Thymus (tissue), 11 donors: ENCODE results near the gene LTBP3. TPM values are rescaled to one million over a fixed set of nuclear protein-coding genes. Genes with fewer than 3 reads are reported as not detected.

Source experiments
- DNase-seq, 9 donors: peaks; one replicate each; pipeline ENCODE4 v3.0.0-alpha.2; 2013; ENCODE audit warnings: low spot score in 9 of 9, low read depth in 6 of 9, missing footprints in 1 of 9
- H3K27ac ChIP-seq, 2 donors: one replicate each; pipeline ENCODE4 v1.5.1; 2013; ENCODE audit warnings: control low read depth in 1 of 2, low read depth in 1 of 2, low read length in 1 of 2, mild to moderate bottlenecking in 1 of 2, moderate library complexity in 1 of 2
- H3K27me3 ChIP-seq, 2 donors: one replicate each; pipeline ENCODE4 v1.5.1; 2013; ENCODE audit warnings: low read length in 1 of 2; ENCODE audit not compliant: control insufficient read depth in 2 of 2, insufficient read depth in 1 of 2
- H3K36me3 ChIP-seq, 2 donors: one replicate each; pipeline ENCODE4 v1.5.1; 2013; ENCODE audit warnings: low read length in 1 of 2, mild to moderate bottlenecking in 1 of 2, moderate library complexity in 1 of 2; ENCODE audit not compliant: control insufficient read depth in 2 of 2, insufficient read depth in 2 of 2
- H3K4me1 ChIP-seq, 2 donors: one replicate each; pipeline ENCODE4 v1.5.1; 2013; ENCODE audit warnings: low read length in 2 of 2; ENCODE audit not compliant: control insufficient read depth in 2 of 2, insufficient read depth in 2 of 2
- H3K4me3 ChIP-seq, 2 donors: one replicate each; pipeline ENCODE4 v1.5.1; 2013; ENCODE audit warnings: low read length in 2 of 2, control low read depth in 1 of 2, mild to moderate bottlenecking in 1 of 2
- H3K9me3 ChIP-seq, 2 donors: one replicate each; pipeline ENCODE4 v1.5.1; 2013; ENCODE audit warnings: low read length in 1 of 2, mild to moderate bottlenecking in 1 of 2; ENCODE audit not compliant: control insufficient read depth in 2 of 2, insufficient read depth in 1 of 2
- WGBS: extraction: QIAGEN DNeasy Blood & Tissue Kit; methylation state at CpG from one replicate; pipeline ENCODE4 v1.1.7; 2013; 5-methylcytosine and 5-hydroxymethylcytosine counted together
- polyA plus RNA-seq: library from polyadenylated mRNA; stranded (reverse); fragments of 200-250 nt; gene quantifications from one replicate; pipeline ENCODE4 v1.2.3, GENCODE V29; 2013
- total RNA-seq: library from RNA; stranded (reverse); fragments of 120-200 nt; gene quantifications from one replicate; pipeline ENCODE4 v1.2.4, GENCODE V29; 2013
- donor health status: healthy.

LTBP3 gene
- total and polyA plus RNA-seq, 2 donors: 13.3 to 64.6 TPM

GRCh38 chr11:65595543-65596281 is 37.6 kb upstream of the LTBP3 start, which contains the start of gene KCNK7:
Gene KCNK7 (minus strand): TSS chr11:65595800. CDS start chr11:65595772, 28 bp downstream.
- peaks cover 2 to 22% of the 10 kb centered on the region in 2 donors for H3K4me1 ChIP-seq
- no peak for DNase-seq
- no peak within 1 kb of the TSS for H3K4me3 ChIP-seq
- WGBS: 92% methylated on average over 12 of the region's 12 CpGs
- peak within 1 kb of the TSS in 1 of 2 donors; percentile 20 for H3K27ac ChIP-seq
- H3K9me3 ChIP-seq: no peaks in the 10 kb centered on the region
- H3K36me3 ChIP-seq: peaks cover 45 to 55% of the 10 kb centered on the region in 2 donors
- peaks cover 0 to 27% of the 10 kb centered on the region in 2 donors for H3K27me3 ChIP-seq

GRCh38 chr11:65595131-65595530 is 37.0 kb upstream of the LTBP3 start:
- peaks cover 2 to 23% of the 10 kb centered on the region in 2 donors for H3K4me1 ChIP-seq
- peak overlapping the region in 1 of 2 donors; percentile 20 for H3K27ac ChIP-seq
- H3K36me3 ChIP-seq: peaks cover 47 to 55% of the 10 kb centered on the region in 2 donors
- H3K27me3 ChIP-seq: peaks cover 0 to 27% of the 10 kb centered on the region in 2 donors
- no peaks in the 10 kb centered on the region for H3K9me3 ChIP-seq
- H3K4me3 ChIP-seq: no peak overlapping the region
- DNase-seq: no peak
- 95% methylated on average over 3 of the region's 3 CpGs for WGBS

GRCh38 chr11:65593518-65594414 is 35.6 kb upstream of the LTBP3 start:
- Histone ChIP-seq H3K27me3 (peaks cover 0 to 27% of the 10 kb centered on the region in 2 donors), H3K4me1 (peaks cover 2 to 36% of the 10 kb centered on the region in 2 donors), H3K4me3 (no peak overlapping the region), H3K9me3 (no peaks in the 10 kb centered on the region), H3K27ac (no peak overlapping the region), H3K36me3 (peaks cover 40 to 43% of the 10 kb centered on the region in 2 donors)
- DNase-seq: peak in 3 of 9 donors; percentile 53 to 63 (median 60)
- 95% methylated on average over 26 of the region's 26 CpGs for WGBS

DNA sequence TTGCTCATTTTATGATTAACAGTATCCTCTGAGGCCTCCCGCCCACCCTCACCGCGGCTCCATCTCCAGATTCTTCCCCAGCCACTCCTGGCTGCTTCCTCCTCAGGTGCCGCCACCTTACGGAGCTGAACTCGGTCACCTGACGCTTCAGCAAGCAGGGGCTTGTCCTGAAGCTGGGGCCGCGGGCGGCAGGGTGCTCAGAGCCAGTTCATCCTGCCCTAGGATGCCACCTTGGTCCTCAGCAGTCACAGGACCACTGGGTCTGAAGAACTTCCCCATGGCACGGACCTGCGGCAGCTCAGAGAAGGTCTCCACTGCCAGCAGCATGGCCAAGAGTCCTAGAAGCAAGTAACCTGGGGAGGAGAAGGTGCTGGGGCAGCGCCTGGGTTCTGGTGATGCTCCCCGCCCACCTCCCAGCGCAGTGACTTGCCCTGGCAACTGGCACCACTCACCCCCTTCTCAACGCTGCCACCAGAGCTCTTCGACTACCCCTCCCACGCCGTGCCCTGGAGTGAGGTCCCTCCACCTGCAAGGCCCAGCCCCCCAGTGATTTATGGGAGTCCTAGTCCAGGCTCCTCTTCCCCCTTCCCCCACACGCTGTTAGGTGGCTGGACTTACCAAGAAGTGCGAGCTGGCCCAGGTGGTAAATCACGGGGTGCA is 34.8 kb upstream of the LTBP3 start:
- no peaks in the 10 kb centered on the region for H3K9me3 ChIP-seq
- H3K27me3 ChIP-seq: peaks cover 0 to 27% of the 10 kb centered on the region in 2 donors
- peaks cover 2 to 44% of the 10 kb centered on the region in 2 donors for H3K4me1 ChIP-seq
- no peak overlapping the region for H3K27ac ChIP-seq
- no peak overlapping the region for H3K4me3 ChIP-seq
- peaks cover 32 to 35% of the 10 kb centered on the region in 2 donors for H3K36me3 ChIP-seq
- 93% methylated on average over 22 of the region's 22 CpGs for WGBS
- no peak for DNase-seq

DNA sequence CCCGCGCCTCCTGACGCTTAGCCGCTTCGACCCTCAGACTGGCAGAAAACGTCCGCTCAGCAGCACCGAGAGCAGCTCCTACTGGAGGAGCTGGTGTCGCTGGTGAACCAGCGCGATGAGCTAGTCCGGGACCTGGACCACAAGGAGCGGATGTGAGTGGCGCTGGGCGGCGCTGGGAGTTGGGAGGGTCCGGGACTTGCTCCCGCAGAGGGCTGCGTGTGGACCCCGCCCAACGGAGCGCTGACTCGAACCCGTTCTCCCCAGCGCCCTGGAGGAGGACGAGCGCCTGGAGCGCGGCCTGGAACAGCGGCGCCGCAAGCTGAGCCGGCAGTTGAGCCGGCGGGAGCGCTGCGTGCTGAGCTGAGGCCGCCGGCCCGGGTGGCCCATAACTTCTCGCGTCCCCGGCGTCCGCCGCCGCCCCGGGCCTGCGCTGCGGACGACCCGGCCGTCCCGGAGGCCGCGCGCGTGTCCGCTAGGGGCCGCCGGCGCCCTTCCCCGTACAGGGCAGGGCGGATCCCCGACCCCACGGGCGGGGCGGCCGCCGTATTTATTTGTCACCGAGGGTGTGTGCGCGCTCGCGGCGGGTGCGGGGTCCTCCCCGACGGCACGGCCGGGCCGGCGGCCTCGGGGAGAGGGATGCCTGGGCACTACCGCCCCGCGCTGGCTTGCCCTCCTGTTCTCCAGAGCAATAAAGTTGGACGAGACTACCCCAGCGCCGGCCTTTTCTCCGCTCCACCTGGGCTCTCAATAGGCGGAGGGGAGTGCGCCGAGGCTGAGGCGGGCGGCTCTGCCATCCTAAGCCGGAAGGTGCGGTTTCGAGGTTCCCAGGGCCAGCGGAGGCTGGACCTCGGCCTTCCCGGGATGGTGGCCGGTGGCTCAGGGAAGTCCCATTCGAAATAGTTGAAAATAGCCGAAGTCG is 34.0 kb upstream of the LTBP3 start:
- no peak overlapping the region for H3K4me3 ChIP-seq
- no peak for DNase-seq

DNA sequence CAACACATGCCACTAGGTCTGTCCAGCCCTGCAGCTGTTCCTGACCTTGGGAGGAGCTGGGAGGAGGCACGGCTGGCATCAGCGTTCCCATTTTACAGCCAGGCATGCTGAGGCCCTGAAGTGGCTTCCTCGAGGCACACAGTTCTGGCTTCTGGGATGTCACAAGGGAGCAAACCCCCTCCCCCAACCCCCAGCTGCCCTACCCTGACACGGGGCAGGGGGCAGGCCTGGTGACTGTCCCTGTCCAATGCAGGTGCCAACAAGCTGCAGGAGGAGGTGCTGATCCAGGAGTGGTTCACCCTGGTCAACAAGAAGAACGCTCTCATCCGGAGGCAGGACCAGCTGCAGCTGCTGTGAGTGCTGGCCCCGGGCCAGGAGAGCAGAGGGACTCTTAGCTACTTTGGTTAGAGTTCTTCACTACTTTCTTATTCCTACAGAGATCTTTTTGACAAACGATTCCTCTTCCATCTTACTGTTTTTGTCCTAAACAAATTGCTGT is 32.1 kb upstream of the LTBP3 start:
- peak overlapping the region; percentile 3 to 11 for H3K27ac ChIP-seq
- peaks cover 2 to 55% of the 10 kb centered on the region in 2 donors for H3K4me1 ChIP-seq
- 84% methylated on average over 8 of the region's 8 CpGs for WGBS
- H3K9me3 ChIP-seq: no peaks in the 10 kb centered on the region
- H3K4me3 ChIP-seq: no peak overlapping the region
- DNase-seq: no peak
- H3K27me3 ChIP-seq: peaks cover 0 to 36% of the 10 kb centered on the region in 2 donors
- H3K36me3 ChIP-seq: peaks cover 38 to 39% of the 10 kb centered on the region in 2 donors

More for the DNA sequence above, 34.0 kb upstream of the LTBP3 start:
- WGBS: 94% methylated on average over 106 of the region's 106 CpGs
- H3K4me1 ChIP-seq: peaks cover 2 to 52% of the 10 kb centered on the region in 2 donors
- H3K9me3 ChIP-seq: no peaks in the 10 kb centered on the region
- H3K27ac ChIP-seq: no peak overlapping the region
- H3K36me3 ChIP-seq: peaks cover 28 to 31% of the 10 kb centered on the region in 2 donors
- H3K27me3 ChIP-seq: peaks cover 0 to 27% of the 10 kb centered on the region in 2 donors

GRCh38 chr11:65589444-65590239 is 31.5 kb upstream of the LTBP3 start:
- H3K36me3 ChIP-seq: peaks cover 39 to 43% of the 10 kb centered on the region in 2 donors
- peaks cover 0 to 39% of the 10 kb centered on the region in 2 donors for H3K27me3 ChIP-seq
- peak in 2 of 9 donors; percentile 60 to 71 for DNase-seq
- peak overlapping the region in 1 of 2 donors; percentile 11 for H3K27ac ChIP-seq
- no peak overlapping the region for H3K4me3 ChIP-seq
- 87% methylated on average over 9 of the region's 9 CpGs for WGBS
- peaks cover 2 to 54% of the 10 kb centered on the region in 2 donors for H3K4me1 ChIP-seq
- H3K9me3 ChIP-seq: no peaks in the 10 kb centered on the region
